Caco-2 (cell line): ENCODE measurements around the gene DPYSL4. TPM values are rescaled to one million over a fixed set of nuclear protein-coding genes. Genes with fewer than 3 reads are reported as not detected.

Source experiments
- BruUV-seq: library from RNA; stranded (reverse); fragments of 400-500 nt; replicated peaks from 2 replicates; lab custom pipeline; 2021; lab: Mats Ljungman, UMichigan
- CTCF ChIA-PET: fragments of 300-600 bp; sonication (Branson Sonifier 250); formaldehyde crosslinking; loops from one replicate; lab custom pipeline; 2022; ENCODE audit warnings: antibody characterized with exemption; lab: Charles Lee
- POLR2A ChIA-PET: fragments of 300-600 bp; sonication (Branson Sonifier 250); formaldehyde crosslinking; loops from one replicate; lab custom pipeline; 2022; ENCODE audit warnings: antibody characterized with exemption; lab: Charles Lee
- DNase-seq, 2 experiments: peaks; one replicate each; pipeline versions ENCODE4 v3.0.0 to v3.0.0-alpha.2; 2020 to 2022
- H3K27me3 ChIP-seq: replicated peaks from 2 replicates; pipeline ENCODE4 v1.6.0; 2011; ENCODE audit warnings: low read length; ENCODE audit not compliant: control insufficient read depth, insufficient read depth
- H3K36me3 ChIP-seq: 2 replicates; pipeline ENCODE4 v1.5.1; 2011; ENCODE audit warnings: low read length; ENCODE audit not compliant: control insufficient read depth, insufficient read depth
- H3K4me1 ChIP-seq: fragments of 250-450 bp; sonication (Bioruptor Pico); 2 replicates; pipeline ENCODE4 v1.5.1; 2020; ENCODE audit warnings: mild to moderate bottlenecking
- H3K4me3 ChIP-seq: 2 replicates; pipeline ENCODE4 v1.5.1; 2011; ENCODE audit warnings: low read depth, mild to moderate bottlenecking, control low read depth, low read length
- H3K9me3 ChIP-seq: fragments of 250-450 bp; sonication (Bioruptor Pico); 2 replicates; pipeline ENCODE4 v1.5.1; 2020; ENCODE audit warnings: mild to moderate bottlenecking, moderate library complexity
- H3K27ac Mint-ChIP-seq: one replicate; pipeline ENCODE4 v1.8.0; 2022; ENCODE audit warnings: mixed read lengths; ENCODE audit not compliant: unreplicated experiment
- H3K27me3 Mint-ChIP-seq: one replicate; pipeline ENCODE4 v1.8.0; 2022; ENCODE audit warnings: mixed read lengths; ENCODE audit not compliant: insufficient read depth, unreplicated experiment
- H3K36me3 Mint-ChIP-seq: one replicate; pipeline ENCODE4 v1.8.0; 2022; ENCODE audit warnings: mild to moderate bottlenecking, mixed read lengths; ENCODE audit not compliant: insufficient read depth, unreplicated experiment
- H3K4me1 Mint-ChIP-seq: one replicate; pipeline ENCODE4 v1.8.0; 2022; ENCODE audit warnings: low read depth, mixed read lengths; ENCODE audit not compliant: unreplicated experiment
- H3K4me3 Mint-ChIP-seq: one replicate; pipeline ENCODE4 v1.8.0; 2022; ENCODE audit warnings: mild to moderate bottlenecking, moderate library complexity, mixed read lengths; ENCODE audit not compliant: unreplicated experiment
- H3K9me3 Mint-ChIP-seq: one replicate; pipeline ENCODE4 v1.8.0; 2022; ENCODE audit warnings: mixed read lengths; ENCODE audit not compliant: unreplicated experiment
- intact Hi-C: fragments of 100-400 bp; cut with micrococcal nuclease; formaldehyde crosslinking; loops from one replicate; pipeline ENCODE4 v1.10.0; 2022; ENCODE audit not compliant: unreplicated experiment
- total RNA-seq: library from RNA; stranded (reverse); gene quantifications from 2 replicates; pipeline ENCODE4 v1.2.3, GENCODE V29; 2022
- TF ChIP-seq, protein P1 (sequence below), 2 experiments: fragments of 200-600 bp in 1 of 2; IDR thresholded peaks; 1 replicate in 1 of 2; 2 replicates in 1 of 2; pipeline versions ENCODE4 v1.5.1 to v1.8.0; 2011 to 2022; ENCODE audit warnings: antibody characterized with exemption in 1 of 2, control low read depth in 1 of 2, inconsistent platforms in 1 of 2, low read depth in 1 of 2, low read length in 1 of 2, mild to moderate bottlenecking in 1 of 2, moderate library complexity in 1 of 2; ENCODE audit not compliant: insufficient read depth in 1 of 2, severe bottlenecking in 1 of 2, unreplicated experiment in 1 of 2

DPYSL4 gene
- total RNA-seq, 1 experiment from 2014 or later = not detected

DNA sequence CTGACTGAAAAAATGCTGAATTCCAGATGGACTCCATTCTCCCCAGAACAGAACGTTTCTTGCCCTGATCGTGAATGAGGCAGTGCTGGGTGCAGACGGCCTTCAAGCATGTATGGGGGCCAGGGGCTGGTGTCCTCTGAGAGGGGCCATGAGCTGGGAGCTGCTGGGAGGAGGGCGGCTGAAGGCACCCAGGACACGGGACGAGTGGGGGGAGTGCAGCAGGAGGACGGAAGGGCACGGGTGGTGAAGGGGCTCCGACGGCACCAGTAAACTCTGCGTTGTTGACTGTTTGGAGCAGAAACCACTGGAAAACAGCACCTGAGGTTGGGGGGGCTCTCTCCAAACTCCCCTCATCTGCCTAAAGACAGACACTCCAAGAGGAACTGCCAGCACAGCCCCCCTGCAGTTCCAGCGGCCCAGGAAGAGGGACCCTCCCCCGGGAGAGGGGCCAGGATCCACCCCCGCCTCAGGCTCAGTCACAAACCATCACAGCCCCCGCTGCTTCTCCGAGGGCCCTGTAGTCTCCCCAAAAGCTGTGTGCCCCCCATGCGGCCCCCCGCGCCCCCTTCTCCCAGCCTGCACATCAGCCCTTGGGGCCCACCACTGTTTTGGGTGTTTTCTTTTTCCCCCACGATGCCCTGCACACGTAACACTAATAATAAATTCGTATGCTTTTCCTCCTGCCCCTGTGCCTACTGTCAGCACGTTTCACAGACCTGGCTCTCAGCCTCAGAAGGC lies 55.5 kb downstream of the DPYSL4 start:
- POLR2A ChIA-PET = no interaction called here

DNA sequence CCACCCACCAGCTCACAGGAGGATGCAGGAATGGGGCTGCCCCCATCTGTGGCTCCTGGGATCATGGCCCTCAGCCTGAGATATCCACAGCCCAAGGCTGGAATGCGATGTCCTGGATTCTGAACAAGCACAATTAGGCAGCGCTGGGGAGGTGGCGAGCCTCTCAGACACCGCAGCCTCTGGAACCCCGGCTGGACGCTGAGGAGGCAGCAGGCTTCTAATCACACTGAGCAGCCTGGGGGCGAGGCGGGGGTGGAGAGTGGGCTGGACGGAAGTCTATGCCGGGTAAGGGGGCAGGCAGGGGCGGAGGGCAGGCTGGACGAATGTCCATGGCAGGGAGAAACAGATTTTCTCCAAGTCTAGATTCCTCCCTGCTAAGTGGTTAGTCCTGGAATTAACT lies 56.4 kb downstream of the DPYSL4 start:
- CTCF ChIA-PET = no interaction called here
- H3K27me3 Mint-ChIP-seq = no peaks in the 10 kb centered on the region
- H3K27ac Mint-ChIP-seq = no peak overlapping the region
- intact Hi-C loops = no loop called here
- no peaks in the 10 kb centered on the region for H3K36me3 Mint-ChIP-seq
- no peak overlapping the region for H3K4me3 Mint-ChIP-seq
- Histone ChIP-seq H3K27me3 (no peaks in the 10 kb centered on the region), H3K4me1 (no peaks in the 10 kb centered on the region), H3K4me3 (no peak overlapping the region), H3K36me3 (no peaks in the 10 kb centered on the region), H3K9me3 (no peaks in the 10 kb centered on the region)
- POLR2A ChIA-PET = no interaction called here
- no peaks in the 10 kb centered on the region for H3K9me3 Mint-ChIP-seq
- no peak for DNase-seq
- TF ChIP-seq, protein P1, sequence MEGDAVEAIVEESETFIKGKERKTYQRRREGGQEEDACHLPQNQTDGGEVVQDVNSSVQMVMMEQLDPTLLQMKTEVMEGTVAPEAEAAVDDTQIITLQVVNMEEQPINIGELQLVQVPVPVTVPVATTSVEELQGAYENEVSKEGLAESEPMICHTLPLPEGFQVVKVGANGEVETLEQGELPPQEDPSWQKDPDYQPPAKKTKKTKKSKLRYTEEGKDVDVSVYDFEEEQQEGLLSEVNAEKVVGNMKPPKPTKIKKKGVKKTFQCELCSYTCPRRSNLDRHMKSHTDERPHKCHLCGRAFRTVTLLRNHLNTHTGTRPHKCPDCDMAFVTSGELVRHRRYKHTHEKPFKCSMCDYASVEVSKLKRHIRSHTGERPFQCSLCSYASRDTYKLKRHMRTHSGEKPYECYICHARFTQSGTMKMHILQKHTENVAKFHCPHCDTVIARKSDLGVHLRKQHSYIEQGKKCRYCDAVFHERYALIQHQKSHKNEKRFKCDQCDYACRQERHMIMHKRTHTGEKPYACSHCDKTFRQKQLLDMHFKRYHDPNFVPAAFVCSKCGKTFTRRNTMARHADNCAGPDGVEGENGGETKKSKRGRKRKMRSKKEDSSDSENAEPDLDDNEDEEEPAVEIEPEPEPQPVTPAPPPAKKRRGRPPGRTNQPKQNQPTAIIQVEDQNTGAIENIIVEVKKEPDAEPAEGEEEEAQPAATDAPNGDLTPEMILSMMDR (IDR thresholded peaks at IDR 0.05; ENCODE audit: insufficient read depth in 1 of 2, low read depth in 1 of 2, low read length in 1 of 2, severe bottlenecking in 1 of 2, unreplicated experiment in 1 of 2) = no peak
- BruUV-seq = no TSS peak
- no peaks in the 10 kb centered on the region for H3K4me1 Mint-ChIP-seq

More for the DNA sequence above, 55.5 kb downstream of the DPYSL4 start:
- Mint-ChIP-seq H3K36me3 (no peaks in the 10 kb centered on the region), H3K9me3 (no peaks in the 10 kb centered on the region), H3K4me3 (no peak overlapping the region), H3K4me1 (no peaks in the 10 kb centered on the region), H3K27me3 (no peaks in the 10 kb centered on the region), H3K27ac (no peak overlapping the region)
- intact Hi-C loops = no loop called here
- H3K27me3 ChIP-seq = no peaks in the 10 kb centered on the region
- H3K4me1 ChIP-seq = no peaks in the 10 kb centered on the region
- DNase-seq = no peak
- H3K9me3 ChIP-seq = no peaks in the 10 kb centered on the region
- CTCF ChIA-PET = no interaction called here
- no TSS peak for BruUV-seq
- TF ChIP-seq, protein P1 (IDR thresholded peaks at IDR 0.05; ENCODE audit: insufficient read depth in 1 of 2, low read depth in 1 of 2, low read length in 1 of 2, severe bottlenecking in 1 of 2, unreplicated experiment in 1 of 2) = no peak
- H3K4me3 ChIP-seq = no peak overlapping the region
- no peaks in the 10 kb centered on the region for H3K36me3 ChIP-seq

DNA sequence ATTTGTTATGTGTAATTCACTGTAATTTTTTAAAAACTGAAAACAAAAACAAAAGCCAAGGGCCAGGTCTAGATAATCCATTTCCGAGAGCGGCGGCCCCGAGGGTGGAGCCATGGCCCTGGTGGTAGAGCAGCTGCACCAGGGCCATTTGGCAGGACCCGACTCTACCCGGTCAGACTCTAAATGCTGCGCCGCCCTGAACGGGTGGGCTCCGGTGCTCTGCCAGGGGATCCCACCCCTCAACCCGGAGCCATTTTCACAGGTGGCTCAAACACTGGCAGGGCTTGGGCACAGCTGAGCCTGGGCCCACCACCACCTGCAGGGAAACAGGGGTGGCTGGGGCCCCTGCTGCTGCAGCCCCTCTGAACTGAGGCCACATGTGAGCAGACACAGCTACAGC lies 56.9 kb downstream of the DPYSL4 start:
- TF ChIP-seq, protein P1 (IDR thresholded peaks at IDR 0.05; ENCODE audit: insufficient read depth in 1 of 2, low read depth in 1 of 2, low read length in 1 of 2, severe bottlenecking in 1 of 2, unreplicated experiment in 1 of 2) = no peak
- no peak overlapping the region for H3K4me3 Mint-ChIP-seq
- H3K4me1 Mint-ChIP-seq = no peaks in the 10 kb centered on the region
- H3K27me3 ChIP-seq = no peaks in the 10 kb centered on the region
- BruUV-seq = no TSS peak
- H3K4me1 ChIP-seq = no peaks in the 10 kb centered on the region
- no peak for DNase-seq
- CTCF ChIA-PET = no interaction called here
- no peak overlapping the region for H3K27ac Mint-ChIP-seq
- H3K36me3 ChIP-seq = no peaks in the 10 kb centered on the region
- intact Hi-C loops = no loop called here
- POLR2A ChIA-PET = no interaction called here
- H3K4me3 ChIP-seq = no peak overlapping the region
- H3K9me3 Mint-ChIP-seq = no peaks in the 10 kb centered on the region
- H3K27me3 Mint-ChIP-seq = no peaks in the 10 kb centered on the region
- no peaks in the 10 kb centered on the region for H3K36me3 Mint-ChIP-seq
- no peaks in the 10 kb centered on the region for H3K9me3 ChIP-seq
